Activated T-helper 1 cell treated with Interleukin-2 at 50 U/mL for 16 hours (primary cell): ENCODE data around the gene SPATS2L.
A peak's percentile ranks its signal among the peaks of the same experiment; 100 is the strongest.

Experiments
- DNase-seq: peaks from one replicate; pipeline ENCODE4 v3.0.0-alpha.2; 2020; ENCODE audit warnings: low read depth

SPATS2L gene, protein sequence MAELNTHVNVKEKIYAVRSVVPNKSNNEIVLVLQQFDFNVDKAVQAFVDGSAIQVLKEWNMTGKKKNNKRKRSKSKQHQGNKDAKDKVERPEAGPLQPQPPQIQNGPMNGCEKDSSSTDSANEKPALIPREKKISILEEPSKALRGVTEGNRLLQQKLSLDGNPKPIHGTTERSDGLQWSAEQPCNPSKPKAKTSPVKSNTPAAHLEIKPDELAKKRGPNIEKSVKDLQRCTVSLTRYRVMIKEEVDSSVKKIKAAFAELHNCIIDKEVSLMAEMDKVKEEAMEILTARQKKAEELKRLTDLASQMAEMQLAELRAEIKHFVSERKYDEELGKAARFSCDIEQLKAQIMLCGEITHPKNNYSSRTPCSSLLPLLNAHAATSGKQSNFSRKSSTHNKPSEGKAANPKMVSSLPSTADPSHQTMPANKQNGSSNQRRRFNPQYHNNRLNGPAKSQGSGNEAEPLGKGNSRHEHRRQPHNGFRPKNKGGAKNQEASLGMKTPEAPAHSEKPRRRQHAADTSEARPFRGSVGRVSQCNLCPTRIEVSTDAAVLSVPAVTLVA

DNA sequence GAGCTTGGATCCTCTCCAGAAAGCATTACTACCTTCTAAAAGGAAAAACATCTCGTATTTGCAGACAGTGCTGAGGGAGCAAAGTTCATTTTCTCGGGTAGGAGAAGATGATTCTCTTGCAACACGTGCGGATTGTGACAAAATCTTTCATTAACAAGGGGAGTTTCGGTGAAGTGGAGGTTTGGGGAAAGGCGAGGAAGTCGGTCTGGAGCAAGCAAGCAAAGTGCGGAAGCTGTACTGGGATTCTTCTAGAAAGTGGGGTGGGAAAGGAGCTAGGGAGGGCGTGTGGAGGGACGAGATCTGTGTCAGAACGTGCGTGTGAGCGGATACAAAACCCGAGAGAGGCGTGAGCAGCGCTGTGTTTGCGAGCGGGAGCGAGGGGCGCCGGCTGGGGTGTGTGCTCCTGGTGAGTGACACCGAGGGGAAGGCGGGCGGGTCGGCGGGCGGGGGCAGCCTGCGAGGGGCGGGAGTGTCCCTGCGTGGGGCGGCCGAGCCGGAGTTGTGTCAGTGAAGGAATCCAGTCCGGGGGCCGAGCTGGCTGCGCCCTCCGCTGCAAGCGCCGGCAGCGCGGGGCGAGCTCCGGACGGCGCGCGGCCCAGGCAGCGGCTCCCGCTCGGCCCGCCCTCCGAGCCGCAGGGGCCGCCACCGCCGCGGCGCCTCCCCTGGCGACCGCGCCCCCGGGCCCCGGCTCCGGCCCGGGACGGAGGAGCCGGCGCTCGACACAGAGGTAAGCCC lies at the start of gene SPATS2L:
TSS of gene SPATS2L (plus strand) at position 498 of the 735 bp plus-strand sequence. CDS start 82,552 bp downstream, outside the sequence.
- DNase-seq: peak; percentile 28

DNA sequence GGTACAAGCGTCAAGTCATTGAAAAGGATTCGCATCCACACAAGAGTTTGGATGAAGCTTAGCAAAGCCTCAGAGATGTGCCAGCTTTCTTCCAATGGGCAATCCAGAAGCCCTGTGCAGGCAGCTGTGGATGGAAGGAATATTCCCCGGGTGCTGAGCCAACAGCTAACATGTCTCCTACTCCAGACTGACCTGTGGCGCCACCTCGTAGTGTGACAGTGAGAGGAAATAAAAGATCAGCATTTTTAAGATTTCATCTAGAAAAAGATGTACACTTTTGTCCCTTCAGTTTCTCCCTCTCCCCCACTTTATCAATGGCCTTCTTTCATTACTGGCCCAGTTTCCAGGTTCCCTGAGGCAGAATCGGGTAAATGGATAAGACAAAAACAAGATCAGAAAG lies 48.9 kb upstream of the SPATS2L start:
- no peak for DNase-seq

DNA sequence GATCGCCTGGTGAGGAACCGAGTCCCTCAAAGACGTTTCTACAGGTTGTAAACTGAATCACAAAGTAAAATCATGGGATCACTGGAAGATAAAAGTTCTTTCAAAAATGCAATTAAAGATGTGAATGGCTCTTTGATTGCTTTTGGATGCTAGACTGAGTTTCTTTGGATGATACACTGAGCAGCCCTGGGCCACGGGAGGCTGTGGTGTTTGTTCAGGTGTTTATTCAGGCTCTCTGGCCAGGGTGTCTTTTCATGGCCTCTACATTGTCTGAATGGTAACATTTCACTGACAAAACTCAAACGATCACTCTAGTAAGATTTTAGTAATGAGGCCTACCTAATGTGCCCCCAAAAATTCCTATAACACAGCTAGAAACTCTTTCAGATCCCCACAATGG lies 48.4 kb upstream of the SPATS2L start:
- DNase-seq: no peak

DNA sequence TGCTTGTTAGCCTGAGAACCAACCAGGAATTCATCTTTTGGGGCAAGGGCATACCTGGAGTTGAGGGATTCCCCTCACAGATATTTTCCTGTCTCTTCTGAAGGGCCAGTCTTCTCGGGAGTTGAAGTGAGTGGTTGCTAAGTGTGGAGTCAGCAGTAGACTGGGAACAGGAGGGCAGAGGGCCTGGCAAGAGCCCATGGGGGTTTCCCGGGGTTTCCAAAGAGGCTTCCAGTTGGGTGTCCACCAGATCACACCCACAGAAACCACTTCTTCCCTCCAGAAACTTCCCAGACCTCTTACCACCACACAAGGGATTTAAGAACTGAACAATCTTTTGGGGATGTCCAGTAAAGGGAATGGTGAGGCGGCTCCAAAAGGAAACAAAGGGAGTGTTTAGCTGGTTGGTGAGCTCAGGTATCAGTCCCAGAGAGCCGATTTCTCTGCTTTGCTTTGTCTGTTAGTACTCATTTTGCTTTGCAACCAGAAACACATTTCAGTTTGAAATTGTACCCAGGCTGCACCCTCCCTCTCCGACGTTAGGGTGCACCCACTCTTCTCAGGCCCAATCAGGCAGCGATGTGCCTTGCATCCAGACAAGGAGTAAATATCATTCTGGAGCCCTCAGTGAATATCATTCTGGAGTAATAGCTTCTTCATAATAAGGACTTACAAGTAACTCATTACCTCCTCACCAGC lies 47.5 kb upstream of the SPATS2L start:
- no peak for DNase-seq

DNA sequence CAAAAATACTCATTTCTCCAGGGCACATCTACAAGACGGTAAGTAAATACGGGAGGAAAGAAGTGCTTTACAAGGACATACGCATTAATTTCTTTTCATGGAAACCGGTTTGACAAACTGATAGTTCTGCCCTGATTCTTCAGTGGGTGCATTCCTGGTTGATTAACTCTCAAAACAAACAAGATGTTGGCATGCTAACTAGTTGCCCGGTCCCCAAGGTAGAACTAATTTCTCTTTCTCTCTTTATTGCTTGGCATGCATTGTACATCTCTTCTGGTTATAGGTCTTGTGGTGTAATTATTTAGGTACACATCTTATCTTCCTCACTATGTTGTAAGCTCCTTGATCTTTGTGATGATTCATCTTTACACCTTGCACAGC lies 46.9 kb upstream of the SPATS2L start:
- DNase-seq: no peak

DNA sequence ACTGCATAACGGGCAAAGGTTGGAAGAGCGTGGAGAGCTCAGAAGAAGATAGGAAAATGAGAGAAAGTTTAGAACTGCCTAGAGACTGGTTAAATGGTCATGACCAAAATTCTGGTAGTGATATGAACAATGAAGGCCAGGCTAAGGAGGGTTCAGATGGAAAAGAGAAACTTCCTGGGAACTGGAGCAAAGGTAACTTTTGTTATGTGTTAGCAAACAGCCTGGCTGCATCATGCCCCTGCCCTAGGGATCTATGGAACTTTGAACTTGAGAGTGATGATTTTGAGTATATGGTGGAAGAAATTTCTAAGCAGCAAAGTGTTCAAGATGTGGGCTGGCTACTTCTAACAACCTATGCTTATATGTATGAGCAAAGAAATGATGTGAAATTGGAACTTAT lies 44.4 kb upstream of the SPATS2L start:
- DNase-seq: no peak

DNA sequence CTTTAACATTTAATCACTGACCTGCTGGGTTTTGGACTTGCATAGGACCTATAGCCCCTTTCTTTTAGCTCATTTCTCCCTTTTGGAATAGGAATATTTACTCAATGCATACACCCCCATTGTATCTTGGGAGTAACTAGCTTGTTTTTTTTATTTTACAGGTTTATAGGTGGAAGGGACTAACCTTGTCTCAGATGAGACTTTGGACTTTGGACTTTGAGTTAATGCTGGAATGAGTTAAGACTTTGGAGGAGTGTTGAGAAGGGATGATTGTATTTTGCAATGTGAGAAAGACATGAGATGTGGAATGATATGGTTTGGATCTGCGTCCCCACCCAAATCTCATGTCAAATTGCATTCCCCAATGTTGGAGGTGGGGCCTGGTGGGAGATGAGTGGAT lies 43.2 kb upstream of the SPATS2L start:
- no peak for DNase-seq

DNA sequence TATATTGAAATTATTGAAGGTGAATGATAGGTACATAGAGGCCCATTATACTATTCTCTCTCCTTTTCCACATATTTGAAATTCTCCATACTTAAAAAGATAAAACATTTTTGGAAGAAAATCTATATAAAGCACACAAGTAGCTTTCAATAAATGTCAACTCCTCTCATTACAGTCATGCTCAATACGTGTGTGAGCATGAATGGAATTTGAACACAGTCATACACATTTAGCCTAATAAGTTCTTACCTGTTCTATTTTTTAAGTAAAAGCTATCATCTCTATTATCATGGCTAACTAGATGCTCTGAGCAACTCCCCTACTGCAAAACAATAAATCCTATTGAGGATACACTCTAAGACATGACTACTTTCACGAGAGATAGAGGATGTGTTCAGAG lies 41.9 kb upstream of the SPATS2L start:
- DNase-seq: no peak

DNA sequence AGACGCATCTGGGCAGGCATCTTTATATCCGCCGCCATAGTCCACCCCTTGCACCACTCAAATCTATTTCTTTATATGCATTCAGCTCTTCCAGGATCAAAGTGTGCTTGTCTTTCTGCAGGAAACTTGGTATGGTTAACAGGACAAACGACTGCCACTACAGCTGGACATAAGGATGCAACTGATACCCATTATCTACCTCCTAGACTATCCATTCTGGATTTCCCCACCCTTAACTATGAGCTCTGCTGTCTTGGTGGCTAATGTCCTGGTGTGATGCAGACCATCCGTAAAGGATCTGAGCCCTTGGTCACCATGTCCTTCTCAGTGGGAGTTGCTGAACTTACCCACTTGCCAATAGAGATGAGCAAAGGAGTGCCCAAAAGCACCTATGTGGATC lies 40.1 kb upstream of the SPATS2L start:
- no peak for DNase-seq

DNA sequence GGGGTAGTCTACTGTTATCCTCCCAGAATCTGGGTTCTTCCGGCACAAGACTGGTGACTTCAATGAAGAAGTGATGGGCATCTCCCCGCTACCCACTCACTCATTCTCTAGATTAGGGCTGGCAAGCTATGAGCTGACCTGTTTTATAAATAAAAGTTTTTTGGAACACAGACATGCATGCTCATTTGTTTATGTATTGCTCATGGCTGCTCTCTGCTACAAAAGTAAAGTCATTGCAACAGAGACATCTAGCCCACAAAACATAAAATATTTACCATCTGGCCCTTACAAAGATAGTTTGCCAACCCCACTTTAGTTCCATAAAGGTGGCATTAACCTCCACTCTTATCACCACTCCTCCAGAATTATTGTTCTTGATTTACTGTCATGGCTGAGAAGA lies 39.1 kb upstream of the SPATS2L start:
- DNase-seq: no peak

DNA sequence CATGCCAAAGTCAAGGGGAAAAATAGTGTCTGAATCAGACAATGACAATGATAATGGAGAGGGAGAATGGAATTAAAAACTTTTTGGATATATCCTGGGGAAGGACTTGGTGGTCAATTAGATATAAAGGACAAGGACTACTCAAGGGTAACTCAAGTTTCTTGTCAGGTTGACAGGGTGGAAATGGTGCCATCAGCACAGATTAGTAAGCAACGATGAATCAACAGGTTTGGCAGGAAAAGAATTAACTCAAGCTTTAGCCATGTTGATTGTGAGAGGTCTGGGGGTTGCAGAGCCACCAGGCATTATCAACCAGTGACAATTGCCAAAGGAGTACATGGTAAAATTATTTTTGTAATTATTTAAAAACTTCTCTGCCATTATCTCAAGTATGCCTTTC lies 35.8 kb upstream of the SPATS2L start:
- no peak for DNase-seq

DNA sequence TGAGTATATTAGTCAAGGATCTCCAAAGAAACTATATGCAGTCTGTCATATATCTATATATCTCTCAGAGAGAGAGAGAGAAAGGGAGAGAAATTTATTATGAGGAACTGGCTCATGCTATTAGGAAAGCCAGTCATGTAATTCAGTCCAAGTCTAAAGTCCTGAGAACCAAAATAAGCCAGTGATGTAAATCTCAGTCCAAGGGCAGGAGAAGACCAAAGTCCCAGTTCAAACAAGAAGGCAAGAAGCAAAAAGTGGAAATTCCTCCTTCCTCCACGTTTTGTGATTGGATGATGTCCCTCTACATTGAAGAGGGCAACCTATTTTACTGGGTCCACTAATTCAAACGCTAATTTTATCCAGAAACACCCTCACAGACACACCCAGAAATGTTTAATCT lies 34.2 kb upstream of the SPATS2L start:
- no peak for DNase-seq

DNA sequence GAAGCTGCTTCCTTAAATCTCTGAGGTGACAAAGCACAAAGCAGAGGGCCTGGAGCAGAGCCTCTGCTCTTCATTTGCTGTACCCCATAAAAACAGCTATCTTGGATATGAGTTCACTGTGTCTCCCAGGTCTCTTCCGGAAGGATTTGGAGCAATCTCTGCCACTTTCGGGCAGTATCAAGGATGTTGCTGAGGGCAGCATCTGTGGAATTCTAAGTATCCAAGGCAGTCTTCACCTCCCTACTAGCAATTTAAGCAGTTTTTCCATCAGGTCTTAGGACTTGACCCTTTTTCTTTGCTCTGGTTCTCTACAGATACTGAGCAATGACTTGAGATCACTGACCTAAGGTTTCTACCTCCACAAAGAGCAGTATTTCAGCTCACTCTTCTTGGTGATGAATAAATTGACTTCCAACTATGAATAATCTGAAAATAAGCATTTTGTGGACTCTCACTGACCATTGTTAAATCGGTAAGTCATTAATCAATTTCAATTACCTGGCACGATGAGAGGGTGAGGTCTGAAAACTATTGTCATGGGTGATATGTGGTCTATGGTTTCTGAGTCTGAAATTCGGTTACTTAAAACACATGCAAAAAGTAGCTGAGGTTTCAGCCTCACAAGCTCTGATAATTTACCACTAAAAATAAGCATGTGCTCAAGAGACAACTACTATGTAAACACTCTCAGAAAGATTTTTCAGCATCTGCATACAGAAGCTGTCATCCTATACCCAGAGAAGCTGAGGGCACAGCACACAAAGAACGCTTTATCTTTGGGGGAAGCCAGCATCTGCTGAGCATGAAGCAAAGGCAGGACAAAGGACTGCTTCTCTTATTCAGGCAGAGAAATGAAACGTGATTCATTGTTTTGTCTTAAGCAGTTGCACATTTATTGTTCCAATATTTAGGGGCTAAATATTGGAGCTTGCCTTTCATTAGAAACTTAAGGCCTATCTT lies 32.1 kb upstream of the SPATS2L start:
- no peak for DNase-seq

DNA sequence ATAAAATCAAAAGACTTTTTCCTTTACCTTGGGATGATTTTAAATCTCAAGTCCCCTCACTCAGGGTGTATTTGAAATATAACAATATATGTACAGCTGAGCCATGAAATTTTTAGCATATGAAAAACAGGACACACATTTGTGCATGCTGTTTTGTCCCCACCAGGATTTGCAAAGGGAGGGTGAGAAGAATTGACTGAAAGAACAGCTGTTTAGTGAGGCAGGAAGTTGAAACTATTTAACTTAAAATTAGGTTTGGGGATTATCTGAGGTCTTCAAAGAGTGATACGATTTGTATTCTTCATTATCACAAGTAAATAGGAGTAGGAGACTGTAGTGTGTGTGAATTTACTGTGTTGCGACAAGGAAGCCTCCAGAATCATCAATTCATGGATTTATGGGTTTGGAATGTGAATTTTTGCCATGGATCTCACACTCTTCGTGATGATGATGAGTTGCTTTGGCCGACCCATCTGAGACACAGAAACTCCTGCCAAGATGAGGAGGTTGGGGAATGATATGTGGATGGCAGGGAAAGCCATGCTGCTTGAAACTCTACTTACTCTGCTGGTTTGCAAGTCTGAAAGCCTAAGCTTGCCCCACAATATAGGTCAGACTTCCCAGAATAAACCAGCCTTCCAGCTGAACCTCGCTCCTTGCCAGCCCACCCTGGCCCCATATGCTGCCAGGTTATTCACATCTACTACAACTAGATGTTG lies 31.0 kb upstream of the SPATS2L start:
- no peak for DNase-seq

DNA sequence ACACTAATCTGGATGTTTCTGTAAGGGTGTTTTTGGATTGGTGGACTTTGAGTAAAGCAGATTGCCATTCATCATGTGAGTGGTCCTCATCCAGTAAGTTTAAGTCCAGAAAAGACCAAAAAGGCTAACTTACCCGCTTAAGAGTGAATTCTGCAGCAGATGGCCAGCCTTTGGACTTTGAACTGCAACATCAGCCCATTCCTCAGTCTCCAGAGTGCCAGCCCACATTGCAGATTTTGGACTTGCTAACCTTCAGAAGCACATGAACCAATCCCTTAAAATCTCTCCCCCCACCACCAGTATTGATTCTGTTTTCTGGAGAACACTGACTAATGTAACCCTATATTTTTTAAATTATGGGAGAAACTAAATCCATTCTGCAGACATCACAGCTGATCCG lies 30.0 kb upstream of the SPATS2L start:
- no peak for DNase-seq

DNA sequence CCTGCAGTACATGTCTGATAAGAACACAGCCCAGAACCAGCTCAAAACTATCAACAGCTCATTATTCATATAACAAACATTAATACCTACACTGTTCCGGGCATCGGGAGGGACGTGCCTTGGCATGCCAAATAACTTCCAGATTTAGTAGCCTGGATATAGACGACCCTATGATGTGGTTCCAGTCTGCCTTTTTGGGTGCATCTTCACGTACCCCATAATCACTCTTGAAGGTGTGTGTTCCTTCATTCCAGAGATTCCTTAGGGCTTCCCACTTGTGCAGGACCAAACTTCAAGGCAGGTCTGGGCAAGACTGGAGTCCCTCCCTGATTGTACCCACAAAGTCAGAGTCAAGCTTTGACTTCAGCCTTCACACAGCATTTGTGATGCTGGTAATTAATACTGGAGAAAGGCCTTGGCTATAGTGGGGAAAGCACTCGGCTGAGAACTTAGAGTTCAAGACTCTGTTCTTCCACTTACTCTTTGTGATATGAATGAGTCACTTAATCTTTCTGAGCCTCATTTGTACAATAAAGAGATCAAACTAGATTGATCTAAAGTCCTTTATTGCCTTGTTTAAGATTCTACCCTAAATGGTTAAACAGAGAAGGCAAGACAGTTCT lies 27.7 kb upstream of the SPATS2L start:
- no peak for DNase-seq

DNA sequence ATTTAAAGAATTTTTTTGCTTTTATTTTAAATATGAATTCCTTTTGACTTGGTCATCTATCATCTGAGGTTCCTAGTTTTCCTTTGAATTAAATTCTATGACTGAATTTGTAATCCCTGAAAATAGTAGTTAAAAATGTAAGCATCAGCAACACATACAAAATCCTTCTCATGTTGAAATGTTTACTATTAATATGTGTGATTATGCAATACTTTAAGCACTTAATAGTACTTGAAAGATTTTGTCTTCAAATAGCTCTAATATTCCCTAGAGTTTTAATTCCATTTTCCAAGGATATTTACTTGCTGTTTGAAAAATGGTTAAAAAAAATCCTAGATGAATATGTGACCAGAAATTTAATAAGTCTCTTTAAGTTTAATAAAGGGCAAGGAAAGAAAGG lies 26.6 kb upstream of the SPATS2L start:
- DNase-seq: no peak

DNA sequence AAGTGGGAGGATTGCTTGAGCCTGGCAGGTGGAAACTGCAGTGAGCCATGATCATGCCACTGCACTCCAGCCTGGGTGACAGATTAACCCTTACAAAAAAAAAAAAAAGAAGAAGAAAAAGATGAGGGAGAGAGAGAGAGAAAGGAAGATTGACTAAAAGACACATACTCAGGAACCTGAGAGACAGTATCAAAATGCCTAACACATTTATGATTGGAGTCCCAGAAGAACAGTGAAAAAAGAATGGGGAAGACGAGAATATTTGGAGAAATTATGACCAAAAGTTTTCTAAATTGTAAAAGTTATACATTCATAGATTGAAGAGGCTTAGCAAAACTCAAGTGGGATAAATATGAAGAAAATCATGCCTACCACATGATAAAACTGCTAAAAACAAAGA lies 19.9 kb upstream of the SPATS2L start:
- no peak for DNase-seq

DNA sequence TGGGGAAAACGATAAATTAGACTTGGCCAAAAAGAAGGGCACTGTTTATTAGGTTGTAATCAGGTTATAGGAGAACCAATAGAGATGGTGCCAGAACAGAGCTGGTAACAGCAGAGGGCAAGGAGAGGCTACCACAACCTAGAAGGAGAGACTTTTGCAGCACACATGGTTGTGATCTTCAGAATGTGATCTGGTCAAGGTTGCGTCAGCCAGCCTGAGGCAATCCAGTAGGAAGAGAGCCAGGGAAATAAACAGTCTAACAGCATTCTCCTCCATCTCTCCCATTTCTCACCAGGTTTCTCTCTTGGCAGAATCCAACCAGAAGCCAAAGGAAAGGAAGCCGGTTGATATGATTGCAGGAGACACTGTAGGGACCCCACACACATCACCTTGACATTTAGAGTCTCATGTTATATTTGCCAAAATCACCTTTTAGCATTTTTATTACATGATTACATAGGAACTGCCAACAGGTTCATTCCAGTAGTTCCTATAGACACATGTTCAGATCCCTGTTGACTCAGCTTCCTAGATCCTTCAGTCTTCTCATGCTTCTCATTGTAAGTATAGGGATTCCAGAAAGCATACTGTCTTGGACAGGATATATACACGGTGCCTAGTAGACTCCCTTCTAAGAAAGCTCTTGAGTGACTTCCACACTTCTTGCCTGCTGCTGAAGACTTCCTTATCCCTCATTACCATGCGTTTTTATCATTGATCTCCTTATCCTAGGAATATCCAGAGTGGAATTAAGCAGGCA lies 17.6 kb upstream of the SPATS2L start:
- DNase-seq: no peak

DNA sequence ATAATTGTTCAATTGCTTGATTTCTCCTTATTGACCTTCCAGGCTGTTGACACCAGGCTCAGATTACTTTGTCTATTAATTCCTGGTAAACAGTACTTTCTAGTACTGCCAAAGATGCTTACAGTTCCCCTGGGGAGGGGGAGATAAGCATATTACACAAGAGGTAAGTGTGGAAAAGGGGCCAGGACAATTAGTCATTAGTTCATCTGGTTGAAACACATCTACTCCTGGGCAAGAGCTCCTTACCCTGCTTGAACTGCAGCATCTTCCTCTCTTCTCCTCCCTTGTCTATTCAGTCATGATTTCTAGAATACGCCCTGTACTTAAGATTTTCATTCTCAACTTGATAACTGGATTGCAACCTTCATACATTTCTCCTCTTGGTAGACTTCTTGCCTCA lies 10.4 kb upstream of the SPATS2L start:
- DNase-seq: no peak
